Activated T-helper 9 cell treated with anti-CD3 and anti-CD28 coated beads, Interleukin-2, amount 50 U/mL, for 16 hours (primary cell): ENCODE data around the gene RGS7.
"Not testable (repeated sequence)": the region's sequence is repeated elsewhere in the genome, so short reads cannot be mapped to it uniquely, and the experiment has no call there.

ENCODE experiments used
- DNase-seq: peaks from one replicate; pipeline ENCODE4 v3.0.0-alpha.2; 2020; ENCODE audit warnings: low read depth

RGS7 gene

DNA sequence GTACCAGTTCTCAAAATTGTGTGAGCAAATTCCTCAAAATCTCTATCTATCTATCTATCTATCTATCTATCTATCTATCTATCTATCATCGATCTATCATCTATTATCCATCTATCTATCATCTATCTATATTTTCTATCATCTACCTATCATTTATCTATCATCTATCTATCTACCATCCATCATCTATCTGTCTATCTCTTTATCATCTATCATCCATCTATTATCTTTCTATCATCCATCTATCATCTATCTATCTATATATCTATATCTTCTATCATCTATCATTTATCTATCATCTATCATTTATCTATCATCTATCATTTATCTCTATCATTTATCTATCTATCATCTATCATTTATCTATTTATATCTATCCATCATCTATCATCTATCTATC, 380.3 kb downstream of the RGS7 start:
- DNase-seq: no peak

DNA sequence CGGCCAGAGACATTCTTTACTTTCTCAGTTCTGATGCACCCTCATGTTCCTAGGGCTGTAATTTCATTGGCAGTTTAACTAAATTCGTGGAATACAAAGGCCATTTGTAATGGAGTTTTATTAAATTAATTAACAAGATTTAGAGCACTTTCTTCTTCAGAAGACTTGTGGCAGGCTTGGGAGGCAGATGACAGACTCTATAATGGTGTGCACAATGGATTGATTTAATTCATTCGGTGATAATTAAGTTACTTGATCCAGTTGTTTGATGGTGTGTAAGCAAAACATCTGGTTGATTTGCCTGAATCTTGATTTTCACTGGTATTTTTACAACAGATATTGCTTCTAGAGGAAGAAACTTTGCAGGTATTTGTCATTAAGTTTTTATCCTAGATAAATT, 383.1 kb downstream of the RGS7 start:
- no peak for DNase-seq

DNA sequence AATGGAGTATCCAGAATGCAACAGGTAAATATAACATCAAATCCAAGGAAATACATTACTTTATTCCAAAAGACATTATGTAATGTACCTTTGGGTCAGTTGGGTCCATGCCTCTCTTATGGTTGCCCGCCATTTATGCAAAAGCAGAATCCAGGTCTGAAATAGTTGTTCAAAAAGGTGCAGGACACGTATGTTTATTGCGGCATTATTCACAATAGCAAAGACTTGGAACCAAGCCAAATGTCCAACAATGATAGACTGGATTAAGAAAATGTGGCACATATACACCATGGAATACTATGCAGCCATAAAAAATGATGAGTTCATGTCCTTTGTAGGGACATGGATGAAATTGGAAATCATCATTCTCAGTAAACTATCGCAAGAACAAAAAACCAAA, 384.9 kb downstream of the RGS7 start:
- not testable (repeated sequence) for DNase-seq

DNA sequence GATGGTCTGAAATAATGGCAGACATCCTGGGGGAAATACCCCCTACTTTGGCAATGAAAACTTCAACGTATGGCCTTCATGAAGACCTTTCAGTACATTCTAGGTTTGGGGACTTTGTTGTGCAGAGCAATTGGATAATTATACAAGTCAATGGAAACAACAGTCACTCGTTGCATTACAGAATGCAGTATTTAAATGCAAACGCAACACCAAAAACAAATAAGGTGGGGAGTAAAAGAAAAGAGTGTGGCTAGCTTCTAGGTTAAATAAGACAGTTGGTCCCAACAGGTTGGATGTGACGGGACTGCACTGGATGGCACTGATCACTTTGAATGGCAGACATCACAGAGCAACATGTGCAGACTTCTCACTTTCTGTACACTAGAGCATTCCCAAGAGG, 386.8 kb downstream of the RGS7 start:
- no peak for DNase-seq

DNA sequence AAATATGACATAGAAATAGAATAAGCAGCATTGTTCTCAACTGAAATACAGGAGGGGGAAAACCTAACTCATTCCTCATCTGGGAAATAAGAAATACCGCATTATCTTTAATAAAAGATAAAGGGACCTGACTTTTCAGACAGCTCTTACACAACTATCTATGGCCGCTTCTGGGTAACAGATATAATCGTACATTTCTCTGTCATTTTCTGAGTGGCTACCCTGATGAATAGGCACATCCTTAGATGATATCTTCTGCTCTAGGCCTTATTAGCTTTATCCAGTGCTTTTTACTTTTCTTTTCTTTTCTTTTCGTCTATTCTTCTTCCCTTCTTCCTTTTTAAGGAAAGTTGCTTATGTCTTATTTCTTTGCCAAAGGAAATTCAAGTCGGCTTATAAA, 388.1 kb downstream of the RGS7 start:
- DNase-seq: no peak

DNA sequence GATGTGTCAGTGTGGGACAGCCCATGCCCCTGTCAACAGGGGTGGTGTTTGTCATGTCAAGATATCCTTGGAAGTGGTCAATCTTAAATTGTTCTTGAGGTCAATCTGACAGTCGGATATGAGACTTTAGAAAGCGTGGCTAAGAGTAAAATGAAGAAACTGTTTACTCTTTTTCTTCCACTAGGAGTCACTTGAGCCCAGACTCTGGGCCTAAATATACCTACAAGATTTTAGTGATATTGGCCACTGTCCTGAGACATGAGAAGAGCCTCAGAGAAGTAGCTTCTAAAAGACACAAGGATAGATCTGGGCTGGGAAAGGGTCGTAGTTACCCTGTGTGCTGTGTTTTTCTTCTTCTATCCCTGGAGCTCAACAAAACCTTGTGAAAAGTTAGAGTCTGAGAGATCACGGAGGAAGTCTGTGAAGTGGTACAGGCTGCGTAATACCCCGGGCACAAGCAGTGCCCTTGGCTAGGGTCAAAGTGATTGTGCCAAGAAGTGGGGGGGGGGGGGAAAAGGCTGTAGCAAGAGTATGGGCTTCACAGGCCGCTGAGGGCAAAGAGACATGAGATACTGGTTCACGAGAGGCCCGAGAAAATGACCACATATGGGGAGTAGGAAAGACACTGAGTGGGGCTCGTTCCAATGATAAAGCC, 389.8 kb downstream of the RGS7 start:
- no peak for DNase-seq

DNA sequence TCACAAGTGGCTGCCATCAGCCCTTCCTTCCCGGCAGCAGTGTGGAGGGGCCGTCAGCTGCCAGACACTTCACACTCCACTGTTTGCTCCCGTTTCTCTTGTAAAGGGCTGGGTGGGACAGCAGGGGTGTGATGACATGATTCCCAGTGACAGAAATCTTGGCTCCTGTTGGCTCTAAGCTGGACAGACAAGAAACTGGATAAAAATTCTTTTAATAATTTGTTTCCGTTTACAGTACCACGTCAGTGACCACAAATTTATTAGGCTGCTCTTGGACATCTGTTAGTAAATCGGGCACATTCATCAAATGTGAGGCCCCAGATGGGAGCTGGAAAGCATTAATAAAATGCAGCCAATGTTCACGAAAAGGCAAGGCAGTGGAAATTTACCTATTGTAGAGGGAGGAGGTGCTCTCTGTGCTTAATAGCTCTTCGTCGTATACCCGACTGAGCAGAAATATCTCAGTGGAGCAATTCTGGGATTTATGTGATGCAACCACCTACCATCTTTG, 391.4 kb downstream of the RGS7 start:
- no peak for DNase-seq

DNA sequence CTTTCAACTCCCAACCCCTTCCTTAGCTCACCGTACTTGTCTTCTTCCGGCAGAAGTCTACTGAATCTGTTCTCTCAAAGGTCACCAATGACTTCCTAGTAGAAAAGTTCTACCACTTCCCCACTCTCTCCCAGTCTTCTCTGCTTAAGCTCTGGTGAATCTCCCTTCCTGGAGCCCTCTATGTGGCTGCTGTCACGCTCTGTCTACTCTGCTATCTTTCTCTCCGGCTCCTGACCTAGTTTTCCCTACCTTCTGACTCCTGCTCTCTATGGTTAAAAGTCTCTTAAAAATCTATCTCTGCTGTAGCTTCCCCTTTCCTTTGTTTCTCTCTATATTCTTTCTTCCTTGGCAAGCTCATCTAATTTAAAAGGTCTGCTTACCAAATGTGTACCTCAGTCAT, 394.9 kb downstream of the RGS7 start:
- no peak for DNase-seq

DNA sequence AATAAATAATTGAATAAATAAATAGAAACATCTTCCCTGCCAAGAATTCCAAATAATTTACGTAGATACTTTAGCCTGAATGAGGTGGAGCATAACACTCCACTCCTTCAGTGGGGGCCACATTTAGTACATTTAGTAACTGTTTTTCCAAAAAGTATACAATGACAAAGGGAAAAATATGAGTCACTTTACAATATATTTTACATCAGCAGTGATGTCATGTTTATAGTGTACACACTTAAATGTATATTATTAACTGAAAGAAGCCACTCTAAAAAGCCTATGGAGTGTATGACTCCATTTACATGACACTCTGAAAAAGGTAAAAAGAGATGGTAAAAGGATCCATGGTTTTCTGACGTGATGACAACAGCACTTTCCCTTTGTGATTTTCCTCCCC, 400.6 kb downstream of the RGS7 start:
- no peak for DNase-seq

DNA sequence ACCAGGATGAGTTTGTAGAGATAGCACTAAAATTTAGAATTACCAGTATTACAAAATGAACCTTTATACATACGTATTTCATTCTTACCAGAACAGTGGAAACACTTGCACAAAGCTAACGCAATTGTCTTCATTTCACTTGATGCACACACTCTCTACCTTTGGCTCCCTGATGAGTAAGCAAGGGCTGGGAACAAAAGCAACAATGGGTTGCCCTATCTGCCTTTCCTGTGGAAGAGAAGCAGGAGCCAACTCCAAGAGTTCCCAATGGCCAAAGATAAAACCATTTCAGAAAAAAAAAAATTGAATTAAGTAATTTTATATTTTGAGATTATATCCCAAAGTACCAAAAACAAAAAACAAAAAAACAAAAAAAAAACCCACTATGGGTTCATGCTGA, 401.0 kb downstream of the RGS7 start:
- no peak for DNase-seq

DNA sequence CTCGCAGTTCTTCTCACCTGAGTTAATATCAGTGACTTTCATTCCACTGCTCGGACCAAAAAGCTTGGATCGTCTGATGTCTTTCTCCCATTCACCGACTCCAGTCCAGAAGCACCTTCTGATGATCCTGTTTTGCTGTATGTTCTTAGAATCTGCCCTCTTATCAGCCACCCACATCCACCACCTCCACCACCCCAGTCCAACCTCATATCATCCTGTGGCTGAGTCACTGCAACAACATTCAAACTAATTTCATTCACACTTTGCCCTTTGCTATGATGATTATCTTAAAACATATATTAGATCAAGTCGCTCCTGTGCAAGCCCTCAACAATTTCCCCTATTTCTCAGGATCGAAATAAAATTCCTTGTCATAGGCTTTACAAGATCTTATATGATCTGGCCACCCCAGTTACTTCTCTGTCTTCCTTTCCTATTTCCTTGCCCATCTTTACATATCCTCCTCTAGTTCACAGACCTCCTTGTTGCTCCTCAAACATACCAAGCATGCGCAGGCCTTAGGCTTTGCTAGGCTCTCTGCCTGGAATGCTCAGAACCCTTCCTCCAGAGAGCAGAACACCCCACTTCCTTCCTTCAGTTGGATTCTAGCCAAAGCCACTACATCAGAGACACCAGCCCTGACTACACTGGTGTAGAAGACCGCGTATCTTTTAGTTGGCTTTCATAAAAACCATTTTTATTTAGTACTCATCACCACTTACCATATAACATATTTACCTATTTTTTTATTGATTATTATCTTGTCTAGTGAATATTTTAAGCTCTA, 409.4 kb downstream of the RGS7 start:
- no peak for DNase-seq

DNA sequence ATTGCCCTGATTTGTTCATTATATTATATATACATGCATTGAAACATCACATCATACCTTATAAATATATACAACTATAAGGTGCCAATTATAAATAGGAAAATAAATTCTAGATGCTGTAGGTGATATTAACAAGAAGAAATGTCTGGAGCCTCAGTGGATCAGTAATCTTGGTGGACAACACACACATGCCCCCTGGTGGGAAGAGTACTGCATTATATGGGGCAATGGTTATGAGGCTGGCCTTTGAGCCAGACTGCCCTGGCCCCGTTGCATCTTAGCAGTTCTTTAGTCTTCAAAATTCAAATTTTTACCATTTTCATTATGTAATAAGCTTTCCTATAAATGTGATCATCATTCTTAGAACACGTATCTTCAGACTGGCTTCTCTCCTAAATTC, 410.1 kb downstream of the RGS7 start:
- no peak for DNase-seq

DNA sequence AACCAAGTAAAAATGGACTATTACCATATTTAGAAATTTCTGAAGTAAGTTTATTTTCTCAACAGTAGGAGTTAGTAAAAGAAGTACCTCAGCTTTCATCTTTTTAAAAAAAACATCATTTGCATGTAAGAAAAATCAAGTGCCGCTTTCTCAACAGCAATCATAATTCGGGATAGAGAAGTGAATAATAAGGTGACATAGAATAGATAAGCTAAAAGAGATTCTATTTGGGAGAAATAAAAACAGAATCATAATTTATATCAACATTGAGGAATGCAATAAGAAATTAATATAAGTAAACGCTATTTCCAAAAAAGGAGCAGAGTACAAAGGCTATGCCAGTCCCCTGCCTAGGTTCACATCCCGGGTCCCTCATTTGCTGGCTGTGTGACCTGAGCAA, 414.1 kb downstream of the RGS7 start:
- DNase-seq: no peak

DNA sequence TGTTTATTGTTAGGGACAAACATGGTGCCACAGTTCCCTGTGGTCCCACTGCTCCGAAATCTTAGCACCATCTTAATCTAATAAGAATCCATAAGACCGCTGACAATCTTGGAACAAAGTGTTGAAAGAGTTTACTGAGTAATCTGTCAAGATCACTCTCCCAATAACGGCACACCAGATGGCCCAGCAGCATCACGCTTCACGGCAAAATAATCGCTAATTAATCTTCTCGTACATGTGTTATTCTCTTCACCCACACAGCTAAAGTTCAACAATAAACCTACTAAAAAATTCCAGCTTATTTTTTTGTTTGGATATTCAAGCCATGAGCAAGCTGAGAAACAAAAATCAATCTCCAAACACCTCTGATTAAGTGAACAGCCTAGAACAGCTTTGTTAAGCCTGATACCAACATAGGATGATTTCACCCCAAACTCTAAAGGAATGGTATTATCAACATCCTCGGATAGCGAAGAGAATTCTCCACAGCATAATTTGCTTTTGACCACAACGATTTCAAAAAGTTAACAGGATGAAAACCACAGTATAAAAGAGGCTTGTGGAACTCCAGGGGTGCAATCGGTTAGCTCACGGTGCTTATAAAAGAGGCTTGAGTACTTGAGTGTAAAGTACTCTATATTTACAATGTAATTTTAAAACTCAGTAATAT, 415.2 kb downstream of the RGS7 start:
- DNase-seq: no peak

DNA sequence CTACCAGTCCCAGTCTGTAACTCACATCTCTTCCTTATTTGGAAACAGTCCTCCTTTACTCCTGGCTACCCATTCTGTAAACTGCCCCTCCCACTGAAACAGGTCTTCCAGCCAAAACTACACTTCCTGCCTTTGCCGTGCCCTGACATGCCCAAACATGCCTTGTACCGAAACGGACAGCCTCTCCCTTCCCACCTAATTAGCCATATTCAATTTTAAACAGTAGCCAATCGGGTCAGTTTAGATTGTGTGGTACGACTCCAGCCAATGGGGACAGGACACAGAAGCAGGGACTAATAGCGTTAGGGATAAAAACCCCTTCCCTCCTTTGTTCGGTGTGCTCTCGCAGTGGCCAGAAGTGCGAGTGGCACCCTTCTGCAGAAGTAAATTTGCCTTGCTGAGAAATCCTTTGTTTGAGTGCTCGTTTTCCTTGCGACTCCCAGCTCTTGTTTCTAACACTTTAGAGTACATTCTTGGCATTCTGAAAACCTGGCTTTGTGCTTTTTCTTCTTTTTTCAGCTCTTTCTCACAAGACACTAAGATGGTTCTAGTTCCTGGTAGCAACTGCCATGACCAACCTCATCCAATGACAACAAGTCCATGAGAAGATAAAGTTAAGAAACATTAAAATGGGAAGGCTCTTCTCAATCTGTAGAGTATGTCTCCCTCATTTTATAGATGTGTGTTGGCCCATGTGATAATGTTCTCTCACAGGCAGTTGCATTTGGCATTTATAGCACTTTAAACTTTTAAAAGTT, 419.9 kb downstream of the RGS7 start:
- no peak for DNase-seq

DNA sequence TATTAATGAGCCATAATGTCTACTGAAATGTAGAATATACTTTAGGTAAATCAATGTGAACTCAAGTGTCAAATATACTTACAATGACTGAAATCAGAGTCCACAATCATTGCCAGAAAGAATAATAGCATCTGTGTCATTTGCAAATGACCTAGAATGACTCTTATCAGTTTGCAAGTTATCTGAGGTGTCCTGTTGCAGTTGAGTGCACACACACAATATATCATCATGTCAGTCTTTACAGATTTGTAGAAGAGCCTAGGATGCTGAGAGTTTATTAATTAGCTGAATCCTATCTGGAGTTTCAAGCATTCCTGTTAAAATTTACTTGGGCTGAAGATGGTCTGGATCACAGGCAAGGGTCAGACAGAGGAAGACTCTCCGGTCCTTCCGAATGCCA, 421.1 kb downstream of the RGS7 start:
- DNase-seq: no peak

DNA sequence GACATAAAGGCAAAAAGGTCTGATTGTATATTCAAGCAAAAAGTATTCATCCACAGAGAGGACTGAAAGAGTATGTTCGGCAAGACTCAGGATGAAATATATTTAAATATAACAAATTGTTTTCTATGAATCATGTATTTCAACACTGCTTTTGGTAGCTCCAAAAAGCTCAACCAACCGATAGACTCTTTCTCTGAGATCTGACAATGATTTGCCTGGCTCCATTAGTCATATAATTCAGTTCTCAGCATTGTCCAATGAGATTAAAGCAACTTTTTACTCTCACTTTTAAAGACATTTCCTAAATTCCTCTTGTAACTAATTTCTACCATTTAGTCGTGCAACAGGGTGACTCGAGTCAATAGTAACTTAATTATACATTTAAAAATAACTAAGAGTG, 426.0 kb downstream of the RGS7 start:
- no peak for DNase-seq

DNA sequence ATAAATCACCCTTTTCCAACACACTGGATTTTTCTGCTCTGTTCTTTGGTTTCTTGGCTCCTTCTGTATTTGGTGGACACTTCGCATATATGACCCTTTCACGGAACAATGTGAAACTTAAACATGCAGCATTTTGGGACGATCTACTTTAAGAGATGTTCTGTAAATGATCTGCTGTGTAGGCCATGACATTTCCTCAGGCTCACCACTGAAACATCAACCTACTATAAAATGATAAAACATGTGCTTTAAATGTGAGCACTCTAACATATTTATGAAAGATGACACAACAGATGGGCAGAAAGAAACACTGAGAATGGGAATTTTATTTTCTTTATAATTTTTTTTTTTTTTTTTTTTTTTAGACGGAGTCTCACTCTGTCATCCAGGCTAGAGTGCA, 428.7 kb downstream of the RGS7 start:
- DNase-seq: no peak

DNA sequence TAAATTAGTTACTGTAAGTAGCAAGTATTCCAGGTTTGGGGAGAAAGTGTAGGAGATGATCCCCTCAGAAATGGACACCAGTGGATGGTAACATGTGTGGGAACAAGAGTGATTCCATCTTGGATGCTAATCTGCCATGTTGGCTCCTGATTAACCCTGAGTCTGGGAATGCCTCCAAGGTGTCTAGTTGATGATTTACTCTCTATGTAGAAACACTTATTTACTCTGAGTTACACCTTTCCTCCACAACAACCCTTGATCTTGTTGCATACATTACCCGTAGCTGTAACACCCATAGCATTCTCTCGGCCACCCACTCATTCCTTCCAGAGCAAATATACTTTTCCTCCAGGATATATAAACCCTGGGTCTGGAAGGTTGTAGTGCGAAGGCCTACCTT, 429.2 kb downstream of the RGS7 start:
- DNase-seq: no peak

DNA sequence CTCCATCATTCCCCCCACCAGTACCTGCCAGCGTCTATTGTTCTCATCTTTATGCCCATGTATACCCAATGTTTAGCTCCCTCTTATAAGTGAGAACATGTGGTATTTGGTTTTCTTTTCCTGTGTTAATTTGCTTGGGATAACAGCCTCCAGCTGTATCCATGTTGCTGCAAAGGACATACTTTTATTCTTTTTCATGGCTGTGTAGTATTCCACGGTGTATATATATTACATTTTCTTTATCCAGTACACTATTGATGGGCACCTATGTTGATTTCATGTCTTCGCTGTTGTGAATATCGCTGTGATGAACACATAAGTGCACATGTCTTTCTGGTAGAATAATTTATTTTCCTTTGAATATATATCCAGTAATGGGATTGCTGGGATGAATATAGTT, 431.7 kb downstream of the RGS7 start:
- no peak for DNase-seq

DNA sequence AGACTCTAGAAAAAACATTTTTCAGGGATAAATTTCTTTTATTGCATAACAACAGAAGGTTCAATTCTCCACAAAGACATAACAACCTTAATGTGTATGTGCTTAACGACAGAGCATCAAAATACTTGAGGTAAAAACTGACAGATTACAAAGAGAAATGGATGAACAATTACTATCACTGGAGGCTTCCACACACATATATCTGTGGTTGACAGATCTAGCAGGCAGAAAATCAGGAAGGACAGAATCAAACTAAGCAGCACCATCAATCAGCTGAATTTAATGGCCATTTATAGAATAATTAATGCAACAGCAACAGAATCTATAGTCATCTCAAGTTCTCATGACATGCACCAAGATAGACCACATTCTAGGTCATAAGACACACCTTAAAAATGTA, 439.0 kb downstream of the RGS7 start:
- DNase-seq: no peak

DNA sequence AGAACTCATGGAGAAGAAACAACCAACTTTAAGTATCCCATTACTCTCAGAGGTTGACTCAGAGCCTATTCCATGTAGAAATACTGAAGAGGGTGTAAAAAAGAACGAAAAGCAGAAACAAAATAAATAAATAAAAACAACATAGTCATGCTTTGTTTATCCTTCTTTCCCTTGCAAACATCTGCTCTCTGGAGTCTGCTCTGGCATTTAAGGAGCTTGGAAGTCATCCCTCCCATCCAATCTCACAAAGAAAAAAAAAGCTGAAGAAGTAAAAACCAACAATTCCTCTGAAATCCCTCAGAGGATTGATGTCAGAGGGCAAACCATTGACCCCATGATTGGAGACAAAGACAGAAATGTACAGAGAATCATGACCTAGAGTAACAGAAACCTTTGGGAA, 442.5 kb downstream of the RGS7 start:
- no peak for DNase-seq

DNA sequence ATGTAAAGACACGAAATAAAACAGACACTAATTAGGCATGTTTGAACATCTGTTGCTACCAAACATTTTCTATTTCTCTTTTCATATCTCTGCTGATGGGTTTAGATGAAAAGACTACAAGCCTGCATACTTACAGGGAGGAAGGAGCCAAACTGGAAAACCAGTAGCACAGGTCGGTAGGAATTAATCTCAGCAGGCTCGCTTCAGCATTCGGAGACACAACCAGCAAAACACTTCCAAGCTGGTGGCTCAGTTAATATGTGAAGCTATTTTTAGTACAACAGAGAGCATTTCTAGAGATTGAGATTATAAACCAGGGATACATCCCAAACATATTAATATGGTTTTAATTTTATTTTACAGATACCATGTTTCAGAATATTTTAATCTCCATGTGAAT, 444.2 kb downstream of the RGS7 start:
- no peak for DNase-seq
